GM10266 (cell line): ENCODE measurements around the gene STRN3.

Source experiments
- DNase-seq: peaks from one replicate; pipeline ENCODE4 v3.0.0; 2012; ENCODE audit errors: extremely low spot score
- CTCF ChIP-seq: IDR thresholded peaks from 2 replicates; pipeline ENCODE4 v1.5.1; 2012; ENCODE audit warnings: mild to moderate bottlenecking, low read depth; ENCODE audit not compliant: control insufficient read depth, insufficient read depth; ENCODE audit errors: missing control alignments

STRN3 gene

GRCh38 chr14:30885840-30886740, 140.1 kb downstream of the STRN3 start:
- DNase-seq, result no peak
- no peak for TF ChIP-seq CTCF

GRCh38 chr14:30884901-30885300, 141.3 kb downstream of the STRN3 start:
- no peak for TF ChIP-seq CTCF
- no peak for DNase-seq

- no peak for DNase-seq
- no peak for TF ChIP-seq CTCF
These were observed 142.5 kb downstream of the STRN3 start for GRCh38 chr14:30883508-30884294.

- no peak for DNase-seq
- TF ChIP-seq CTCF, result no peak
These were observed 143.7 kb downstream of the STRN3 start for GRCh38 chr14:30882431-30882830.

GRCh38 chr14:30876692-30877091, 149.5 kb downstream of the STRN3 start:
- TF ChIP-seq CTCF, result no peak
- no peak for DNase-seq

GRCh38 chr14:30875788-30876053, 150.5 kb downstream of the STRN3 start:
- TF ChIP-seq CTCF, result no peak
- DNase-seq, result no peak
